ENCODE data around the gene ABCG8.
A peak's percentile ranks its signal among the peaks of the same experiment; 100 is the strongest.
"Not testable (repeated sequence)": the region's sequence is repeated elsewhere in the genome, so short reads cannot be mapped to it uniquely, and the experiment has no call there.

ABCG8 gene

DNA sequence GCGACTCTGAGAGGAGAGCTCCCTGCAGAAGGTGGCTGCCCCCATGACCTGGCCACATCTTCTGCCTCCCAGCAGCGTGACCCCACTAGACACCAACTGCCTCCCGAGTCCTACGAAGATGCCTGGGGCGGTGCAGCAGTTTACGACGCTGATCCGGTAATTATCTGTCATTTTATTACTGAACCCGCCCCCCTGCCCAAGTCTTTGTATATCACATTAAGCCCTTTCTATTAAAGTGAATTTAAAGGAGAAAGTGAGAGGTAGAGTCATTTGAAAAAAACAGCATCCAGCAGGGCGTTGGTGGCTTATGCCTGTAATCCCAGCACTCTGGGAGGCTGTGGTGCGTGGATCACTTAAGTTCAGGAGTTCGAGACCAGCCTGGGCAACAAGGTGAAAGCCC, 33.4 kb downstream of the ABCG8 start:
- no peak for DNase-seq (ENCODE audit: low spot score)

DNA sequence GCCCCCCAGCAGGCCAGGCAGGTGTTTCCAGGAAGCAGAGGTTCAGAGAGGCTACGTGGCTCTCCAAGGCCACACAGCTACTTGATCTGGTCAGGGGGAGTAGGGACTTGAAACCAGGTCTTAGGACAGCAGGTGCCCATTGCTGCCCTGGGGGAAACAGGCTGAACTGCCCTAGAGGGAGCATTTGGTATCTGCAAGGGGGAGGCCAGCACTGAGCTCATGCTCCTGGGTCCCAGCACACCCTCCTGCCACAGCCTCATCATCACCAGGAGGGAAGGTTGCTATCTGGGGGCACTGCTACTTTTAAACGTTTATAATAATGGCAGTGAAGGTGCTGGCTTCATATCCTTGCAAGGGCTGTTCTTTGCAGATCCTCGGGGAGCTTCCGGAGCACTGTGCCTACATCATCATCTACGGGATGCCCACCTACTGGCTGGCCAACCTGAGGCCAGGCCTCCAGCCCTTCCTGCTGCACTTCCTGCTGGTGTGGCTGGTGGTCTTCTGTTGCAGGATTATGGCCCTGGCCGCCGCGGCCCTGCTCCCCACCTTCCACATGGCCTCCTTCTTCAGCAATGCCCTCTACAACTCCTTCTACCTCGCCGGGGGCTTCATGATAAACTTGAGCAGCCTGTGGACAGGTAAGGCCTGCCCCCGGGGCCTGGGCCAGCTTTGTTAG, 36.1 kb downstream of the ABCG8 start:
- no peak for DNase-seq (ENCODE audit: low spot score)

DNA sequence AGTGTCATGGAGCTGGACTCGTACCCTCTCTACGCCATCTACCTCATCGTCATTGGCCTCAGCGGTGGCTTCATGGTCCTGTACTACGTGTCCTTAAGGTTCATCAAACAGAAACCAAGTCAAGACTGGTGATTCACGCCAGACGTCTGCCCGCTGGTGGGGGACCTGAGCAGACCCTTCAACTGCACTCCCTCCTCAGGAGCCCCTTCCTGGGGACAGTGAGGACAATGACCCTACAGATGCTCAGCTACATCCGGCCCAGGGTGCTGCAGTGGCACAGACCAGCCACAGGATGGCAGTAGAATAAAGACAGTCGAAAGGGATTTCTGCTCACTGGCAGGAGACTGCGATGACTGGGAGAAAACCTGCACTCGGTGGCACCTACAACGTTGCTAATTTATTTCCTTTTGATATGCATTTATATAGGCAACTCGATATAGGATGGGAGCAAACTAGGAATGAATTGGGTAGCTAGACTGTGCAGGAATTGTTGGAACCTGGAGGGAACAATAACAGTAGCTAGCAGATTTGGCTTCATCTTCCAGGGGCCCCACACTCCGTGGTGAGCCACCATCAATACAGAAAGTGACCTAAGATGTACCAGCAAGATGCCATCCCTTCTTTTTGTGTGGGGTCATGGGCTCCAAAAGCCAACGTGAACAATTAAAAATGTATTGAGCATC, 39.2 kb downstream of the ABCG8 start:
- DNase-seq (ENCODE audit: low spot score), result peak; percentile 88

DNA sequence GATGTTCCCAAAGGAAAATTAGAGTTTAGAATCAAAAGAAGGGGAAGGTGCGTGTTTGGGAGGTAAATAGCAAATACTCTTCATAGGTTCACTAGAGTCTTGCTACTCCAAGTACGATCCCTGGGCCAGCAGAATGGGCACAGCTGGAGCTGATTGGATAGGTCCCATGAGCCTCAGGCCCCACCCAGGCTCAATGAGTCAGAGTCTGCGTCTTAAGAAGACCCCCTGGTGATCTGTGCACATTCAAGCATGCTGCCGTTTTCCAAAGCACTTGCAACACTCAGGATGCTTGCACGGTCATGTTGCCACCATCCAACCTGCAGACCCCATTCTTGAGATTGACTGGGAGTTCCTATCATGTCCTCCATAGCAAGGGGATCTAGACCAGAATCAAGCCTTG, 40.5 kb downstream of the ABCG8 start:
- no peak for DNase-seq (ENCODE audit: low spot score)

DNA sequence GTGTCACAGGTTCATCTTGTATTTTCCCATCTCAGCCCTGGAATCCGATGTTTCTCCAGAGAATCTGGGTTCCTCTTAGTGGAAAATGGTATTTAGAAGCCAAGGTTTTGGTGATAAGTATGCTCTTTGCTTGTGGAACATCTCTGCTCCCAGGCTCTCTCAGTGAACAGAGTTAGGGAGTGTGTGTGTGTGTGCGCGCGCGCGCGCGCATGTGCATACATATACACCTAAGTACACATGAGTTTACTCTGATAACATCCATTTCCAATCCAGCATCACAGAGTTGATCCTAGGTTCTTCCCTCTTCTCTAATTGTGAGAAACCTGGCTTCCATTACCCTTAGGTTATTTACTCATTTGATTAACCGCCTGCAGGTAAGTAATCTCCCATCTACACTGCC, 41.7 kb downstream of the ABCG8 start:
- no peak for DNase-seq (ENCODE audit: low spot score)

DNA sequence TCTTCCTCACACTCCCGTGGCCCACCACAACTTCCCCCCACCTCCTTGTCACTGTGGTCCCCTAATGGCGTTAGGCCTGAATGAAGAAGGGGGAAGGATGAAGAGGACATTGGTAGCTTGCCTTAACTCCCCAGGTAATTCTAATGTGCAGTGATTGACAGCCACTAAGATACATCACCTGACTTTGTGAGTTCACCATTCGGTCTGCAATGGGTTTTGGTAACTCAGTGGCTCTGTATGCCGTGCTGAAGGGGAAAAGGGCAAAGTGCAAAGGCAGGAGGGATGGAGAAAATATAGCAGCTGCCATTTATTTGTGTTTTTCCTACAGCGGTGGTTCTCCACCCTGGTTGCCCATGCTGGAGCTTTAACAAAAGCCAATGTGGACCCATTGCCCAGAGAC, 42.2 kb downstream of the ABCG8 start:
- no peak for DNase-seq (ENCODE audit: low spot score)

DNA sequence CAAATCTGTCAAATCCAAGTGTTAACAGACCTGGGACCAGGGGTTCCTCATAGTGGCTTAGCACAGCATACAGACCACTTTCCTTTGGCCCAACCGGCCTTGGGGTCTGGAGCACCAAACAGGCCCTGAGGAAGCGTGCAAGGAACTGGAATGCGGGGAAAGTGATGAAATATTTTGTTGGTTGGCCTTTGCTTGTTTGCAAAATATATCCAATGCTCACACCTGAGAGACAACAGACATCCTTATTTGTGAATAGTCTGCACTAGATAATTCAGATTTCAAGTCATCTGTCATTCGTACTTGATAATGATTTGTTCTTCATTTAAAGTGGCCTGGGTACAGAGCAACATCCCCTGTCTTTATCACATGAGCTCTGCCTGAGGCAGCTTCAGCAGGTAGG, 43.5 kb downstream of the ABCG8 start:
- no peak for DNase-seq (ENCODE audit: low spot score)

DNA sequence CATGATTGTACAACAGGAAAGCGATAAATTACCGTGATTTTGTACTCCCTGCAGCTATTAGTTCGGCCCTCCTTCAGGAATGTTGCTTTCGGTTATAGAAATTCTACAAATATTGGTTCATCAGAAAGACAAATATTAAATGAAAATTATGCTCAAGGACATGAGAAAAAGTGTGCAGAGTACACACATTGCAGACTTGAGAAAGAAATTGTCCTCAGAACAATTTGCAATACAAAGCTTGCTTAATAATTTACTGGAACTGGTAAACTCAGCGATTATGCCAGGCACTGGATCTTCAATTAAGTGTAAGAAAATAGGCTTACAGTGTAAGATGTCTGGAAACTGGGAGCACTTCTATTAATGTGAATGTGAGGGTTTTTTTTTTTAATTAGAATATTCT, 45.9 kb downstream of the ABCG8 start:
- no peak for DNase-seq (ENCODE audit: low spot score)

DNA sequence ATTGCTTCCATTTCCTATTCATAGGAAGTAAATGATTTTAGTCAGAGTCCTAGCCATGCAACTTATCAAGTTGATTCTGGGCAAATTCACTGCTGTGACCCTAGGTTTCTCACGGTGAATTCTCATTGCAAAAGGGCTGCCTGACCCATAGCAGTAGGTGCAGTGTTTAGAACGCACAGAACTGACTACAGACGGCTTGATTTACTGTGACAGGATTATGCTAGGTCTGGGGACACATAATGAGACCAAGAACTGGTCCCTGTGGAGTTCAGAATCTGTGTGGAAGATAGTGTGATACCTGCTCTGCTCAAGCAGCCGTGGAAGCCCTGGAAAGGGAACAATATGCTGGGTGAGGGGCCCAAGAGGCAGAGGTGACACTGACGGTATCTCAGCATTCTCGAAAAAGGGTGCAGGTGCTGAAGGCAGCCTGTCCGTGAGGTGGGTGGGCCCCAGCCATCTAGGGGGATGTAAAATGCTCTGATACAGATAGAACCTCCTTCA, 46.4 kb downstream of the ABCG8 start:
- no peak for DNase-seq (ENCODE audit: low spot score)

DNA sequence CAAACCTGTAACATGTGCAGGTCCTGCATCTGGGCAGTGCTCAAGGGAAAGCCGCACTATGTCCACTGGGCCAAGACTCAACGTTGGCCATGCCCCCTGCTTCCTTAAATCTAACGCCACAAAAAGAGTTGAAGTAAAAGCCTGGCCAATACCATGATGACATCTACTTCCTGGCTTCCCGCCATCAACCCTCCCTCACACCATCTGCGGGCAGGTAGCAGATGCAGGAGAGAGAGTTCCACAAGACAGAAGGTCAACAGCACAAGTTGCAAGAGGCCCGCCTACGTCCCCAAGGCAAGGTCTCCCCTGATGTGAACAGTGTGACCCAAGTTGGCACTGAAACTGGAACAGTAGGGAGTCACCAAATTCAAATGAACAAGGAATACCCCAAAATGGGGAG, 48.4 kb downstream of the ABCG8 start:
- DNase-seq (ENCODE audit: low spot score), result no peak

DNA sequence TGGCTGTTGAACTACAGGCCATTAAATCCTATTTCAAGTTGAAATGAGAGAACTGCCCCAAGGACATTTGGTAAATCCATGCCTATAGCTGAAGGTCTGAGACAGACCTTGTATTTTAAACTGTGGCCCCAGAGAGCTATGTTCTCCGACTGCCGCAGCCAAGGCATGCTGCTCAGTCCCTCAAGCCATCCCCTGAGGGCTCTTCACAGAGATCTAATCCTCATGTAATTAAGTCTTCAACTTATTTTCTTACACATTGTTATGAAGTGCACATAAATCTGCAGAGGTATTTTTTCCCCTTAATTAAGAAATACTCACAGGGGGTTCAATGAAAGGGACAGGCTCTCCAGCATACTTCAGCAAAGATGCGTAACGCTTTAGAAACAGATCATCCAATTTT, 50.6 kb downstream of the ABCG8 start:
- no peak for DNase-seq (ENCODE audit: low spot score)

DNA sequence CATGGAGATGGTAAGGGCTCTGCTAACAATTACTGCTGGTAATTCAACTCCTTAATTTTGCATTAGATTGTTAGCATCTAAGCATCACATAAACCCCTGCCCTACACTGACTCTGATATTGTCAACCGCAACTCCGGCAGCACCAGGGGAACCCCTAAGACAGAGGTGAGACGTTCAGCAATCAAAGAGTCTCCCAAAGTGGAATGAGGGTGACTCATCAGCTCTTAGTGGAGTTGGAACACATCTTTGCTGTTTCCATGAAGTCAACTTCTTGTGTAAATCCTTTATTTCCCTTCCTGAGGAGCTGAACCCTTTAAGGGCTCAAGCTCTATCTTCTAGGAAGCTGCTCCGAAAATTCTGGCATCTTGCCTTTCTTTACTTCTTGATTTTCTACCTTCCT, 52.1 kb downstream of the ABCG8 start:
- DNase-seq (ENCODE audit: low spot score), result no peak

DNA sequence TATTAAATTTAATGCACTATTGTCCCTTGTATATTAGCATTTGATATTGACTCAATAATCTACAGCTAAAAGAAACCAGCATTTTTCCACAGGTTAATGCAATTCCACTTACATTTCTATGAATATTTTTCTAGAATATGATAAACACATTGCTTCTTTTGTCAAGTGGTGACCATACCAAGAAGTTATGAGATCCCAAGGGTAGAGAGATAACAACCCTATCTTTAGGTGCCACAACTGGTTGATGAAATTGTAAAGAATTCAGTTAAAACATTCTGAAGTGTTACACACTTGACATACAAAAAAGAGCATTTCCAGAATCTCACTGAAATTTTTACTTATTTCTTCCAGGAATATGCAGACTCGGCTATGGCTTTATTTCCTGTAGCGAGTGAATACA, 56.0 kb downstream of the ABCG8 start:
- no peak for DNase-seq (ENCODE audit: low spot score)

DNA sequence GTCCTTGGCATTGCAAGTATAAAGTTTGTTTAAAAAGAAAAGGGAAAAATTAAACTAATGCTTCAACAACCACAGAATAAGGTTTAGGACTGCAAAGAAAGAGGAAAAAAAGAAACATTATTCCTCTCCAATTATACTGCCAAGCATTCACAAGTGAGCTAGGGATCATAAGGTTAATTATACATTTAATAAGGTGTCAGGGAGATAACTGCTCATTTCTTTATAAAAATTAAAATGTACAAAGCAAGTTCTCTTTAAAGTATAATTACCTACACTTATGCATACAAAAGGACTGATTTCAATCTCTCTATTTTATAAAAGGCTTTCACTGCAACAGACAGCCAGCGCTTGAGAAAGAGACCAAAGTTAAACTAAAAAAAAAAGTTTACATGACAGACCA, 58.1 kb downstream of the ABCG8 start:
- no peak for DNase-seq (ENCODE audit: low spot score)

DNA sequence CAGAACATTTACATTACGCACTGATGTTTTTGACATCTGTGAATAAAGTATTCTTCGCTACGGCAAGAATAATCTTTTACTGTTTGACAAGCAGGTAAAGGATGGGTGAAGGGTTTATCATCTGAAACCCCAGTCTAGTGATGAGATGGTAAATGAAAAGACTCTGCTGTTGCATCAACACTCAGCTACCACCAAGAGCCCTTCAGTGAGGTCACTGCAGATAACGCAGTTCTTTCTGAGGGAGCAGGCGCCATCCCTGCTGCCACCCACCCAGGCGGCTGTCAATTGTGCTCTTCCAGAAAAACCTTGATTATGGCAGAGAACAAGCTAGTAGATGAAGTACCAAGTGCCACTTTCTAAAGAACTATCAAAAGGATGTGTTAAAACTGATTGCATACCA, 58.7 kb downstream of the ABCG8 start:
- no peak for DNase-seq (ENCODE audit: low spot score)

DNA sequence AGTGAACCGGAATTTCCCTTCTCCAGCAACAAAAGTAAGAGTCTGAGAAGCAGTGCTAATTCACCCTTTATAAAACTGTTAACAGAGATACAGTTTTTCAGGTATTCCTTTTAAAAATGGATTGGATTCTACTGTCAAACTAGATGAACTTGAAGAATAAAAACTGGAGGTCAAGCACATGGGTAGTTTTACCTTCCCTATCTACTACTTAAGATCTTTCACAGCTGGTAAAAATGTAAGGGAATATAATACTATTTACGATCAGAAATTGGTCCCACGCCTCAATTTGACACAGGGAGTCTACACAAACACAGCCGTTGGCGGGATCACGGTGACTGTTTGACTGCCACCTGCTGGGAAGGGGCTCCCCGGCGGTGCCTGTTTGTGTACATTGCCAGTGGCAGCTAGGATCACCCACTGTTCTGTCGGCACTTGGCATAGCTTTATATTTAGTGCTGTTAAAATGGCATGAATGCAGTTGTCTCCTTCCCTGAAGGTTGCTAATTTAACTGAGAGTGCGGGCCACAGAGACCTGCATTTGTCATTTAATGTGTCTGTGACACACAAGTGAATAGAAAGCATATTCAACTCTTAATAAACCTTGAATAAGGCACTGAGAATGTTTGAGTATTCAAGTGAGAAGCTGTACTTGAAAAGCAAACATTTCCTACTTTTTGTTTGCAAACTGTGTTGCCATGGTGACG, 59.5 kb downstream of the ABCG8 start:
- no peak for DNase-seq (ENCODE audit: low spot score)

DNA sequence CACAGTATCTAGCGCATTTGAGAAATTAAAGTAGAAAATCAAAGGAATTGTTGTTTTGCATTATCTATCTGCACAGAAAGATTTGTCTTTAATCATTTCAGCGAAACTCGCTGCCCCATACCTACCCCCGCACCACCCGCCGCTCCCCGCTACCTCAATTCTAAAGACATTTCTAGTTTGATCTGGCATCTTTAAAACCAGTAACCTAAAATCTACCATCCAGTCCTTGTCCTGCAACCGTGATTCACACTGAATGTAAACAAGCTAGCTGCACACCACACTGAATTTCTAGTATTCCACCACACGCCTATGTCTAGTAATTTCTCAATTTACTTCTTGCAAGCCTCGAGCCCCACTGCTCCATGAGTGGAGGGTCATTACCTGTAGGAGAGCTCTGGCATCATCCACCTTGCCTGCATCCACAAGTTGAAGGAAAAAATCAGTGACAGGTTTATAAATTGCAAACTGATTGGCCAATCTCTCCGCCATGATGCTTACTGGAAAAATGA, 60.1 kb downstream of the ABCG8 start:
- no peak for DNase-seq (ENCODE audit: low spot score)

DNA sequence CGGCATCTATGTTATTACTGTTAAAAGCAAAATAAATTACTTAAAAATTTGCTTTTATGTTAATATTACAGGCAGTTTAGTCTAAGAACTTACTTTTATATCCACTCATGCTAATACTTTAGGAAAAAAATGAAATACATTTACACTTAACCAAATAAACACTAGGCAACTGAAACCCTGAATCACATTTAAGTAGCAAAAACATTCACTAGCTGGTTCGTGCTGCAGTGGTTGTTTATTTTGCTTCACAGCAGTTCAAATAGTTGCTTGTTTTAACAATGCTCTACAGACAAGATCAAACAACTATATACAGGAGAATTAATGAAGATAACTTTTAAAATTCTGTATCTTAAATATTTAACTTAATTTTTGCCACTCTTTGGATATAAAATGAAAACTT, 60.8 kb downstream of the ABCG8 start:
- no peak for DNase-seq (ENCODE audit: low spot score)

DNA sequence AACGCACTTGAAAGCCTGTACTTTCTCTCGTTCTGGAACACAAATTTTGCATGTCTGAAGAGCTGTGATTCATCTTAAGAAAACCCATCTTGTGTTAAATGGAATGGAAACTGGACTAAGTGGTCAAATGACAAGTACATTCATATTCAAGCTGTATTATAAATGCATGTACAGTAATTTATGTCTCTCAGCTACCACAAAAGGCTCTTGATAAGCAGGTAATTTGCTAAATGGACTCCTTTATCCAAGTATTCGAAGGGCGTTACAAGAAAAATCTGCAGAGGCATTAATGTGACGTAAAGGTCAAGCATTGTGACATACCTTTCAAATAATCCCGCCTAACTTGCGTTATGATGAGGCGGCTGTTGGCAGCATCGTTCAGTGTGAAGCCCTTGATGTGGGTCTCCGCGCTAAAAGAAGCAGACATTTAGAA, 66.6 kb downstream of the ABCG8 start:
- no peak for DNase-seq (ENCODE audit: low spot score)

DNA sequence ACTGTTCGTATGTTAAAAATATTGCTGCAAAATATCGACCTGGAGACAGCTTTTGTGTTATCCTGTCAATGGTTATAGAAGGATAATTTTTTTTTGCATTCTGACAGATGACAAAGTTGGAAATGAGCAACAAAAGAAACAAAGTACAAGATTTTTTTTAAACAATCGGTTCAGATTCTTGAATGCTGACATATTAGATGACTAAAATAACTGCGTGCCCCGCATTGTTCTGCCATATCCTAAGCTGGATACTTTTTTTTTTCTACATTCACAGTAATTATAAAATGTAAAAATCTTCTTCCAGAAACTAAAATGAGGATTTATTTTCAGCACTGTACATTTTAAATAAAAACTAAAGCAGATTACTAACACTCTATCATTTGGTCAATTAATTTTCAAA, 67.1 kb downstream of the ABCG8 start:
- DNase-seq (ENCODE audit: low spot score), result no peak

DNA sequence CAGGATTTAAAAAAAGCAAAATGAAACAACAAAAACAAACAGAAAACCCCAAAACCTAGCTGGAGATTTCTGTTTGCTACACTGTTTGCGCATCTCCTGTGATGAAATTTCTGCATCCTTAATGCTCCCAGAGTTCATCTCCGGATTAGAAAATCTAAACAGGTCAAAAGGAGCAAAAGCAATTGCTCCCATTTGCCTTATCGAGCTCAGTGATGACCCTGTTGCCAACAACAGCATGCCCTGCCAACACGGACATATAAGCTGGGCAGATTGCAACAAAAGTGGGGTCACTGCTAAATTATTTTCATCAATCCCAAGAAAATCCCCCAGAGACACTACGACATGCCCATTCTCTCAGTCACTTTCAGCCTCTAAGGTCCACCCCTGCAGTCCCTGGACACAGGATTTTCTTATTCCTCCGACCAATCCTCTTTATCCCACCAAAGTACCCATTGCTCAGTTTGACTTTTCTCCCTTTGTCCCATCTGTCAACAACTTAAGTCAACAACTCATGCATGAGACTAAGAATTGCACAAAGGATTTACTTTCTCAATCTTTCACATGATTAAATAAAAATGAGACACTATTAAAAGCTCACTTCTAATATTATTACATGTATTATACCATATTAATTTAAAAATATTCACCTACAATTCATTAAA, 67.8 kb downstream of the ABCG8 start:
- no peak for DNase-seq (ENCODE audit: low spot score)

DNA sequence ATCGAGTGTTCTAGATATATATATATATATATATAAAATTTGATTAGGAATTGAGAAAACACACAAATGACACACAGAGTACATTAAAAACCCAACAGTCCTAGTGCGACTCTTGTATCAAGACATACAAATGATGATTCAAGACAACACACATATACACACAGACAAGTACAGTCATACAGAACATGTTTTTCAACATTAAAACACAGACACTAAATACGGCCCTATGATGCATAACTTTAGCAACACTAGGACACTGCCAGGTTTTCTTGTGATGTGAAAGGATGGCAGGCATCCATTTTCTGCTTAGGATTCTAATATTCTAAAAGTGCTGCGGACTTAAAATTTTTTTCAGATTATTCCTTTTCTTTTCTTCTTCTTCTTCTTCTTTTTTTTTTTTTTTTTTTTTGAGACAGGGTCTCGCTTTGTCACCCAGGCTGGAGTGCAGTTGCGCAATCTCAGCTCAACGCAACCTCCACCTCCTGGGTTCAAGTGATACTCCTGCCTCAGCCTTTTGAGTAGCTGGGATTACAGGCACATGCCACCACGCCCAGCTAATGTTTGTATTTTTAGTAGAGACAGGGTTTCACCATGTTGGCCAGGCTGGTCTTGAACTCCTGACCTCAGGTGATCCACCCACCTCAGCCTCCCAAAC, 72.5 kb downstream of the ABCG8 start:
- not testable (repeated sequence) for DNase-seq (ENCODE audit: low spot score)
